Ishikawa (cell line): ENCODE results near the gene ASAP3.

ENCODE experiments used
- CEBPB ChIP-seq: IDR thresholded peaks from 2 replicates; pipeline ENCODE4 v1.6.1; 2012
- CREB1 ChIP-seq: IDR thresholded peaks from 2 replicates; pipeline ENCODE4 v1.6.1; 2012; ENCODE audit warnings: low read depth
- EGR1 ChIP-seq: IDR thresholded peaks from 2 replicates; pipeline ENCODE4 v1.6.1; 2012
- EP300 ChIP-seq: IDR thresholded peaks from 2 replicates; pipeline ENCODE4 v1.6.1; 2012; ENCODE audit warnings: borderline replicate concordance
- FOXM1 ChIP-seq: IDR thresholded peaks from 2 replicates; pipeline ENCODE4 v1.6.1; 2012; ENCODE audit warnings: low read depth, borderline replicate concordance
- MAX ChIP-seq: IDR thresholded peaks from 2 replicates; pipeline ENCODE4 v1.6.1; 2012
- NFIC ChIP-seq: IDR thresholded peaks from 2 replicates; pipeline ENCODE4 v1.6.1; 2012
- RAD21 ChIP-seq: IDR thresholded peaks from 2 replicates; pipeline ENCODE4 v1.6.1; 2012; ENCODE audit warnings: low read depth
- REST ChIP-seq: IDR thresholded peaks from 2 replicates; pipeline ENCODE4 v1.6.1; 2012; ENCODE audit warnings: low read depth, mild to moderate bottlenecking
- TAF1 ChIP-seq: IDR thresholded peaks from 2 replicates; pipeline ENCODE4 v1.6.1; 2012; ENCODE audit warnings: low read depth, mild to moderate bottlenecking
- TCF12 ChIP-seq: IDR thresholded peaks from 2 replicates; pipeline ENCODE4 v1.6.1; 2012; ENCODE audit warnings: low read depth
- TEAD4 ChIP-seq: IDR thresholded peaks from 2 replicates; pipeline ENCODE4 v1.6.1; 2012
- USF1 ChIP-seq: IDR thresholded peaks from 2 replicates; pipeline ENCODE4 v1.6.1; 2012
- YY1 ChIP-seq: IDR thresholded peaks from 2 replicates; pipeline ENCODE4 v1.6.1; 2012; ENCODE audit warnings: low read depth
- ZBTB7A ChIP-seq: IDR thresholded peaks from 2 replicates; pipeline ENCODE4 v1.6.1; 2012; ENCODE audit warnings: low read depth

ASAP3 gene

GRCh38 chr1:23441446-23442148 is 42.4 kb downstream of the ASAP3 start:
- TF ChIP-seq TAF1: no peak
- TF ChIP-seq MAX: no peak
- TF ChIP-seq TEAD4: no peak
- no peak for TF ChIP-seq EP300
- TF ChIP-seq RAD21: no peak
- TF ChIP-seq ZBTB7A: no peak

DNA sequence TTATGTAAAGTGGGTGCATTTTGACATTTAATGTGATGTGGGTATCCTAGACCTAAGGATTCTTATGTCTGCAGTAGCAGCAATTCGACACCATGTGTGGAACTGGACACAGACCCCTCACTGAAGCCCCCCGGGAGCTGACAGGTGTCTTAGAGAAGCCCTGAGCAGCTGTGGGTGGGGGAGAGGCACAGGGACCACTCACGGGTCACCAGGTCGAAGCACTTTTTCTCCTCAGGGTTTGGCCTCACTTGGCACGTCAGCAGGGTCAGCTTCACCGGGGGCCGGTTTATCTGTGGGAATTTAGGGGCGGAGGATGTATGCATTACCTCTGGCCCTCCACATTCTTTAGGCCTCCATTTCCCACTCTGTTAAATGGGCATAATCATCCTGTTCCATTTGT is 45.4 kb downstream of the ASAP3 start:
- no peak for TF ChIP-seq EP300
- TF ChIP-seq YY1: no peak
- TF ChIP-seq NFIC: no peak
- no peak for TF ChIP-seq ZBTB7A
- TF ChIP-seq FOXM1: no peak
- TF ChIP-seq USF1: no peak
- TF ChIP-seq TCF12: no peak
- no peak for TF ChIP-seq TAF1
- TF ChIP-seq CREB1: no peak
- TF ChIP-seq MAX: no peak
- TF ChIP-seq REST: no peak
- TF ChIP-seq RAD21: no peak

DNA sequence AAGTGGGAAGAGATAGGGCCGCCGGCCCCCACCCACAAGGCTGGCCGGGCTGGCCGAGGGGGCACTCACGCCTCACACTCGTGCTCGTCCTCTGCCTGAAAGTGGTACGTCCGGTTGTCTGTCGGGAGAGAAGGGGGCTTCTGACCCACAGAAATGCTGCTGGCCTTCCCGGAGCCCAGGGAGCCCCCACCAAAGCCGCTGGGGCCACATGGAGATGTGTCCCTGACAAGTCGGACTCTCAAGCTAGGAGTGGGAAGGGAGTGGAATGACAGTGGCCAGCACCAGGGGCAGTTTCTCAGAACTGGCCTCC is 46.7 kb downstream of the ASAP3 start:
- TF ChIP-seq CEBPB (no peak), NFIC (no peak), MAX (no peak), ZBTB7A (no peak), TAF1 (no peak), YY1 (no peak), RAD21 (no peak), TCF12 (no peak)

DNA sequence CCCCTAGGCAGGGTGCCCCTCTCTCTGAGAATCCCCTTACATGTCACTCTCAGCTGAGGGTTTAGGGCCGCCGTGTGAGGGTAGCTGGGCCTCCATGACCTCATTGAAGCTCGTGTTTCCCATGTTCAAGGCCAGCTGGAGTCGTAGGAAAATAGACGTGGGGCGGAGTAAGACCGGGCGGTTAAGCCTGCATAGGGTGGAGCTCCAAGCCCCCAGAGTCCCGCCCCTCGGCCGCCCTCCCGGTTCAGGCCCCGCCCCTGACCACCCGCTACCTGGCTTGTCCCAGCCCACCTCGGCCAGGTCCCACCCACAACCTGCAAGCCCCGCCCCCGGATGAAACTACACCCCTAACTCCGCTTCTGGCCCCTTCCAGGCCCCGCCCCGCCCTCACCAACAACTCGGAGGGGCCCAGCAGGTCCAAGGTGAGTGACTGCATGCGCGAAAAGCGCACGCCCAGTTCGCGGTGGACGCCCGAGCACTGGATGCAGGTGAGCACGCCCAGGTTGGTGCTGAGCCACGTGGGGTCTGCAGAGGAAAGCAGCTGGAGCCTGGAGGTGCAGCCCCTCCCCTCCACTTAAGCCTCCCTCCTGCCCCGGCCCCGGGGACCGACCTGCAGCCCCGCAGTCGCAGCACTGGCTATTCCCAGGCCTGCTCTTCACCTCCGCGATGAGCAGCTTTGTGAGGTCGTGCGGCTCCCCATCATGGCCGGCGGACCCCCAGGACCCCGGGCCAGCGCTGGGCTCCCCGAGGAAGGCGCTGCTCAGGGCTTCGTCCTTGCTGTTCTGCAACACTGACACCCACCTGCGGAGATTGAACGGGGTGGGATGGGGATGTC is 47.2 kb downstream of the ASAP3 start:
- TF ChIP-seq FOXM1 (no peak), TCF12 (no peak), MAX (peak; percentile 48), ZBTB7A (no peak; the same call in 1 of the 2 replicates), NFIC (no peak), TAF1 (no peak), USF1 (0 out of 2 replicates have a peak, but pooled peaks have one; percentile 15)

DNA sequence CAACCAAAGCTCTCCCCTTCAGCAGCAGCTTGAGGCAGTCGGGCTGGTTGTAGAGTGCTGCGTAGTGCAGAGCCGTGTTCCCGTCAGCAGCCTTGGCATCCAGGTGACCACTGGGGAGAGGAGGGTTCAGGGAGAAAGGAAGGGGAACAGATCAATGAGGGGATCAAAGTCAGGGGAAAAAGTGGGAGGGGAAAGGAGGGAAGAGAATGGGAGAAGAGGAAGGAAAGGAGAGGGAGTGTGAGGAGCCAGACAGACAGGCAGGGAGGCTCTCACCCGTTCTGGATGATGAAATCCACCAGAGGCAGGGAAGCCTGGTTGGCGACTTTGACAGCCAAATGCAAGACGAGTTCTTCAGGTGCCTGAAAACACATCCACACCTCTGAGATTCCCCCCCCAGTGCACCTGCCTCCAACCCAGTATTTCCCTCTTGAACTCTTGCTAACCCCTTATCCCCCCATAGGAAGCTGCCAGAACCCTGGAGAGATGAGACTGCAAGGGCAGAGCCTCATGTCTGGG is 49.7 kb downstream of the ASAP3 start:
- TF ChIP-seq TCF12 (no peak), FOXM1 (no peak), RAD21 (no peak), CREB1 (no peak), NFIC (no peak), CEBPB (no peak), MAX (no peak), EP300 (no peak), YY1 (no peak), EGR1 (no peak), REST (no peak), TEAD4 (no peak), TAF1 (no peak), USF1 (no peak), ZBTB7A (no peak)
